Activated naive CD8-positive, alpha-beta T cell treated with anti-CD3 and anti-CD28 coated beads, Interleukin-2, amount 50 U/mL, for 16 hours (primary cell): ENCODE results near the gene OAT.
A peak's percentile ranks its signal among the peaks of the same experiment; 100 is the strongest.

ENCODE experiments used
- DNase-seq: peaks from one replicate; pipeline ENCODE4 v3.0.0-alpha.2; 2020; ENCODE audit warnings: low read depth, low spot score

The OAT gene

DNA sequence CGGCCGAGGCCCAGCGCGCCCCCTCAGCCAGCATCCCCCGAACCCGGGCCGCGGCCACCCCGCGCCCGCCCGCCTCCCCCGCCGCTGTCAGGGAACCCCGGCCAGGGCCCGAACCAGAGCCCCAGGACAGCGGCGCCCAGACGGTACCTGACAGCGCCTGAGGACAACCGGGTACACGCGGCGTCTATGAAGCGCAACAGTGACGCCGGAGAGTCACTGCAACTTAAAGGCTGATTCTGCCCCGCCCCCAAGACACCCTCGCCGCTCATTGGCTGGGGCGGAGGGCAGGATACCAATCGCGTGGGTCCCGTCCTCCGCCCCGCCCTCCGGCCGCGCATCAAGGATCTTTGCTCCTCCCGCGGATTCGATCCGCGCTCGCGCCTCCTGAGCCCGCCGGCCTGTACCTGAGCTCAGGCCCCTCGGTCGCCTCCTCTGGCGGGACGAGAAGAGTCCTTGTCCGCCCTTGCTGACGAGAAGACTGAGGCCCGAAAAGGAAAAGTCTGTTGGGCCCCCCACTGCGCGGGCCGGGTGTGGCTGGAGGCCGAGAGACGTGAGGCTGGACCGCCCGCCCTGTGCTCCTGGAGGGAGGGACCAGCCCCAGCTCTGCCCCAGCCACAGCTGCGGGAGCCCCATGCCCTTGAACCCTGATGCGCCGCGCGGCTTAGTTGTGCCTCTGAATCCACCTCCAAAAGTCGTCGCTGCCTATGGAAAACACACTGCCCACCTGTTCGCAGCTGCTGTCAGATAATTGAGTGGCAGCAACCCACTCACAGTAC, at the start of gene OAT:
Gene OAT, minus strand, starts transcription at position 198 of the 776 bp plus-strand sequence. CDS start 6,752 bp downstream, outside the sequence.
- peak; percentile 88 for DNase-seq

DNA sequence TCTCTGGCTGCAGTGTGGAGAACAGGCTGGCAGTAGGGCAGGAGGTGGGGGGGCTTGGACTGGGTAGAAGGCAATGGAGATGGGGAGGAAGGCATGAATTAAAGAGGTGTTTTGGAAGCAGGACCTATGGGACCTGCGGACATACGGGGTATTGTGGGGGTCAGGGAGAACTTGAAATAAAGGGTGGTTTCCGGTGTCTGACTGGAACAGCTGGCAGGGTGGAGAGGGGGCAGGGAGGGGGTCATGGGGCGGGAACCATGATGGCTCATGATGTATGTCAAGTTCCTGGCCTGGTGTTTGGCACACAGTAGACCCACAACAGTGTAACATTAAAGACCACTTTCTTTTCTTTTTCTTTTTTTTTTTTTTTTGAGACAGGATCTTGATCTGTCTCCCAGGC, 48.4 kb upstream of the OAT start:
- no peak for DNase-seq

- no peak for DNase-seq
These were observed 47.2 kb upstream of the OAT start for GRCh38 chr10:124465777-124466488.

- no peak for DNase-seq
These were observed 46.5 kb upstream of the OAT start for GRCh38 chr10:124465003-124465776.

GRCh38 chr10:124464028-124464965, 45.6 kb upstream of the OAT start:
- no peak for DNase-seq

DNA sequence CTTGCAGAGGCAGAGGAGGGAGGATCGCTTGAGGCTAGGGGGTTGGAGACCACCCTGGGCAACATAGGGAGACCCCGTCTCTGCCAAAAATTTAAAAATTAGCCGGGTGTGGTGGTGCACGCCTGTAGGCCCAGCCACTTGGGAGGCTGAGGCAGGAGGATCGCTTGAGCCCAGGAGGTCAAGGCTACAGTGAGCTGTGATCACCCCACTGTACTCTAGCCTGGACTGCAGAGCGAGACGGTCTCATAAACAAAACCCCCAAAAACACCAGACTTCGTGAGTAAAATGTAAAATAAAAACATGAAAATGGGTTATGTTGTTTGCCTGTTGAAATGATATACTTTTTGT, 43.6 kb upstream of the OAT start:
- DNase-seq, result no peak

DNA sequence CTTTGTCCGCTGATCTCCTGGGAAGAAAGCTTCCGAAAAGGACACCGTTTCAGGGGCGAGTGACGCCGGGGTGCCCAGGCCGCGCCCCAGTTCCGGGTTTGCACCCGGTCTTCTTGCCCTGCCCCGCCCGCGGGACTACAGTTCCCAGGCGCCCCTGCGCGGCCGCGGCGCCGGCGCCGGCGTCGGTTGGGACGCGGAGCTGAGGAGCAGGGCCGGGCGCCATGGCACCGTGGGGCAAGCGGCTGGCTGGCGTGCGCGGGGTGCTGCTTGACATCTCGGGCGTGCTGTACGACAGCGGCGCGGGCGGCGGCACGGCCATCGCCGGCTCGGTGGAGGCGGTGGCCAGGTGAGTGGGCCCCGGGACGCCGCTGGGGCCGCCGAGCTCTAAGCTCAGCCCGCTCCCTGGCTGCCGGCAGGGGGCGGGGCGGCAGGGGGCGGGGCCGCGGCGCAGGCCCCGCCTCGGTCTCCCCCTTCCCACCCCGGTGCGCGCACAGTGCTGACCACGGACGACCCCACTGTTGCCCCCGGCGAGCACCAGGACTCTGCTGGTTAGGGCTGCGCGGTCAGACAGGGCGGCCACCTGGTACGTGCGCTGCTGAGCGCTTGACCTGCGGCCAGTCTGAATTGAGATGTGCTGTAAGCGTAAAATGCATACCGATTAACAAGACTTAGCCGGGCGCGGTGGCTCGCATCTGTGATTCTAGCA, 43.1 kb upstream of the OAT start, which contains the start of gene LHPP:
Gene LHPP, plus strand, starts transcription at position 182 of the 706 bp plus-strand sequence. Its CDS starts 40 bp downstream, at position 222.
- peak; percentile 67 for DNase-seq

DNA sequence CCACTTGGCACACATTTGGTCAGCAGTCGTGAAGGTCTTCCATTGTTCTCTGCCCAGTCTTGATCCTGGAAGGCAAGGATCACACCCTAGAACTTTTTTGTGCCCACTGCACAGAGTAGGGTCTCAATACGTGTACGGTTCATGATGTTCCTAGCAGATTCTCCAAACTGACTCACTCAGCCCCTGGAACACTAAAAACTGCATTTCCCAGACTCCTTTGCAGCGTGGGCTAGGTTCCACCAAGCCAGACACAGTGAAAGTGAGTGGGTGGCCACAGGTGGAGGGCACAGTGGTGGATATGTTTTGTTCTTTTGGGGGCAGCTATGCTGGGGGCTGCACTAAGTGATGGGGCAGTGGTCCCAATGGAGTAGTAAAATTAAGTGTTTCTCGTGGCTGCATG, 41.4 kb upstream of the OAT start:
- no peak for DNase-seq

DNA sequence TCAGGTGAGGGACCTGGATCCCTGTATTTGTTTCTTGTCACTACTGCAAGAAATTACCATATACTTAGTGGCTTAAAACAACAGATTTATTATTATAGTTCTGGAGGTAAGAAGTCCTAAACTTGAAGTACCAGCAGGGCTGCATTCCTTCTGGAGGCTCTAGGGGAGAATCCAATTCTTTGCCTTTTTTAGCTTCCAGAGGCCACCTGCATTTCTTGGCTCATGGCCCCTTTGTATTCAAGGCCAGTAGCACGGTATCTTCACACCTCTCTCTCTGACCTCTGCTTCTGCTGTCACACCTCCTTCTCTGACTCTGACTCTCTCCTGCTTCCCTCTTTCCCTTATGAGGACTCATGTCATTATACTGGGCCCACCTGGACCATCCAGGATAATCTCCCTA, 40.7 kb upstream of the OAT start:
- DNase-seq, result no peak

- no peak for DNase-seq
These were observed 40.2 kb upstream of the OAT start for GRCh38 chr10:124458889-124459288.

DNA sequence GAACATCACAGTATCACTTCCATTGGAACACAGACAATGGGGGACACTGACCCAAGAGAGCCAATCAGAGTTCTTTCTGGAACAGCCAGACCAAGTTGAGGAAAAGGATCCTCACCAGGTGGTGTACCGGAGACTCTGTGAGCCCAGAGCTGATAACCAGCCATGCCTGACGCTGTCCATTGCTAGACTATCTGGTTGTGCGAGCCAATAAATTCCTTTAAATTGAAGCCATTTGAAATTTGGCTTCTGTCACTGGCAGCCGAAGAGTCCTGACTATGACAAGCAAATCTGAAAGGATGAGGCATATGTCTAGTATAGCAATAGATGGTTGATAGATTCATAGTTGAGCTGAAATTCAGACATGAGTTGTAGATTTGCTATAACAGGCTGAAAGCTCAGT, 39.8 kb upstream of the OAT start:
- no peak for DNase-seq

DNA sequence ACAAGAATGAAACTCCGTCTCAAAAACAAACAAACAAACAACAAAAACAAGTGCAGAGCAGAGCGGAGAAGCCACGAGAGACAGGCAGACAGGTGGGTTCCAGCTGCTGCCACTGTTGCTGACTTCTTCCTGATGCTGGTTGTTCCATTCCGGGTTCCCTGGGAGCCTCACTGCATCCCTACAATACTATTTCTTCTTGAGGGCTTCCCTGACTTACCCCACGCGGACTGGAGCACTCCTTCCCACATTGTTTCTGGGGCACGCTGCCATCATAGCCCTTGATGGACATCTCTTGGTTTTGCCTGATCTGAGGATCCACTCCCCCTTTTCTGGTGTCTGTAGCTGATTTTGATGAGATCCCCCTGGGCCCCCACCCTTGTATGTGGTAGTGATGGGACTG, 36.7 kb upstream of the OAT start:
- DNase-seq, result no peak

- no peak for DNase-seq
These were observed 35.4 kb upstream of the OAT start for GRCh38 chr10:124453960-124454610.

DNA sequence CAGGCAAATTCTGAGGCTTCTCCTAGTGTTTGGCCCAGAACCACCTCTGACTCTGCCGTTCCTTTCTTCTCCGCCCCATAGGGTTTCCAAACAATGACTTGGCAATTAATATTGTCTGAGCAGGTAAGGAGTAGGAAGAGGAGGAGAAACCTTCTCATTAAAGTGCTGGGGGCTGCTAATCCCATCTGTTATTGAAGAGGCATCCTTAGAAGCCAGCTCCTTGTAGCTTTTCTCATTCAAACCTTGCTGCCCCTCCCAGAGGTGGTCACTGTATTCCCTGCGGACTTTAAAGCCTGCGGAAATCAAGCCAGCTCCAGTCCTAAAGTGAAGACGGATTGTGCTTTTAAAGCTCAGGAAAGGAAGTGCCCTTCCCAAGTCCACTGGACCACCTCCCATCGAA, 32.6 kb upstream of the OAT start:
- no peak for DNase-seq

- DNase-seq, result no peak
These were observed 32.0 kb upstream of the OAT start for GRCh38 chr10:124450783-124451057.

DNA sequence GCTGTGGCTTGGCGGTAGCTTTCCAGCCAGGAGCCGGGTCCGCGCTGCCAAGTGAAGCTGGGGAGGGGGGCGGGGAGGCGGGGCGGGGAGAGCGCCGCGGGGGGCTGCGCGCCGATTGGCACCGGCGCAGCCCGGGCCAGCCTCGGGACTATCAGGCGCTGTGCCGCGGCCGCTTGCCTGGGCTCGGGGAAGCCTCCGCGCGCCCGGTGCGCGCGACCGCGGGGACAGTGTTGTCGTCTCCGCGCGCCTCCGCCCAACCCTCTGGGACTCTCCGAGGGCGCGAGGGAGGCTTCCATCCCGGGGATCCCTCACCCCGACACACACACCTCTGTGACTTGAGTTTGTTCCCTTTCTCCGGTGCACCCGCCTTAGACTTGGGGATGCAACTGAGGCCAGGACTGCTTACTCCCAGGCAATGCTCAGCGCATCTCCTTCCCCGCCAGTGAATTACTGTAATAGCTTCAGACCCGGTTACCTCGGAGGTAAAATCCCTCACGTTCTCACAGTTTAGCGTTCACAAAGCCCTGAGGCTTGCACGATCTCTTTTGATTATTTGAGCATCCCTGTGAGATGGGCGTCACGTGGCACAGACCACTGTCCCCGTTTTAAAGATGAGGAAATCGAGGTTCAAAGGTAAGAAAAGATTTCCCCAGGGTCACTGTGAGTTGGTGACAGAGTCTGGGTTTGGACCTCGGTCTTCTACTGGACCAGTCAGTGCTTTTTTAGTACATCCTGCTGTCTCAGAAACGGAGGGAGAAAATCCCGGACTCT, 31.5 kb upstream of the OAT start, which contains the start of gene NKX1-2:
Gene NKX1-2, minus strand, starts transcription at position 24 of the 771 bp plus-strand sequence. CDS start 92 bp downstream, outside the sequence.
- no peak for DNase-seq

DNA sequence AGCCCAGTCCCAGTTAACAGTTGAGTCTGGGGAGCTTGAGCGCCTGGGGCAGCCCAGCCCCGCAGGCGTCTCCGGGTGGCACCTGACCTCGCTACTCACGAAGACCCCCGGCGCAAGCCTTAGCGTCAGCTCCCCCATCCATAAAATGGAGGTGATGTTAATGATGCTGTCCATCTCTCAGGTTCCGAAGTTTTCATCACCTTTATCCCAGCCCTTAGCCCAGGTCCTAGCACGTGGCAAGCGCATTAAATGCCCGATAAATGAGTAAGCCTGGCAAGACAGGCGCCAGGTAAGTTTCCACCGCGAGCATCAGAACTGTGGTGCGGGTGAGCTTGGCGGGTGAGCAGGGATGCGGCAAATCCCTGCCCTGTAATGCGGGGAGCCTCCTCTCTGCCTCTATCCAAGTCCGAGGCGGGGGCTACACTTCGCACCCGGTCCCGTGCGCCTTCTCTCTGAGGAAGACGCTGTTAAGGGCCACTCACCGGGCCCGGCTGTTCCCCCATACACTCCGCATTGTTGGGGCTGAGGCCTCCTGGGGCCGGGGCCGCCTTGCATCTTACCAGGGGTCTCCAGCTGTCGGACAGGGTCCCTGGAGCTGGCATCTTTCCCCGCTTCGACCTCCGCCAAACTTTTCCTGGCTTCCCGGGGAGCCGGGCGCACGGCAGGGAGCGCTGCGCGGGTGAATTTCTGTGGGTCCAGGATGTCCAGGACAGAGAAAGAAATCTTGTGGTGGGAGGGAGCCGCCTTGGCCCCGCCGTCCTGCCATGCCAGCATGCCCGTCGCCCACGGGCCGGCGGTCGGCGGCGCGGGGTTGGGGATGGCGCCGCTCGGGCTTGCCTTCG, 30.7 kb upstream of the OAT start:
- DNase-seq, result no peak

- DNase-seq, result no peak
These were observed 30.0 kb upstream of the OAT start for GRCh38 chr10:124448696-124449169.
